BLaER1 (cell line): ENCODE results near the gene NOXO1.
A peak's percentile ranks its signal among the peaks of the same experiment; 100 is the strongest.
"Not testable (repeated sequence)": the region's sequence is repeated elsewhere in the genome, so short reads cannot be mapped to it uniquely, and the experiment has no call there.

Experiments used
- H3K27ac ChIP-seq: shearing (Covaris generic); formaldehyde crosslinking; 2 replicates; pipeline ENCODE4 v1.8.1; 2022
- H3K27me3 ChIP-seq: shearing (Covaris generic); formaldehyde crosslinking; 2 replicates; pipeline ENCODE4 v1.8.1; 2022
- H3K36me3 ChIP-seq: shearing (Covaris generic); formaldehyde crosslinking; 2 replicates; pipeline ENCODE4 v1.8.1; 2022
- H3K4me1 ChIP-seq: shearing (Covaris generic); formaldehyde crosslinking; 2 replicates; pipeline ENCODE4 v1.8.1; 2022
- H3K4me2 ChIP-seq: shearing (Covaris generic); formaldehyde crosslinking; 2 replicates; pipeline ENCODE4 v1.8.1; 2022
- H3K4me3 ChIP-seq: shearing (Covaris generic); formaldehyde crosslinking; 2 replicates; pipeline ENCODE4 v1.8.1; 2022
- H3K9ac ChIP-seq: shearing (Covaris generic); formaldehyde crosslinking; 2 replicates; pipeline ENCODE4 v1.8.1; 2022
- H3K9me3 ChIP-seq: shearing (Covaris generic); formaldehyde crosslinking; 2 replicates; pipeline ENCODE4 v1.8.1; 2022
- H4K20me1 ChIP-seq: shearing (Covaris generic); formaldehyde crosslinking; 2 replicates; pipeline ENCODE4 v1.8.1; 2022
- Cebpa-rat ChIP-seq: shearing (Covaris generic); IDR thresholded peaks from 2 replicates; pipeline ENCODE4 v1.8.1; 2022

NOXO1 gene

DNA sequence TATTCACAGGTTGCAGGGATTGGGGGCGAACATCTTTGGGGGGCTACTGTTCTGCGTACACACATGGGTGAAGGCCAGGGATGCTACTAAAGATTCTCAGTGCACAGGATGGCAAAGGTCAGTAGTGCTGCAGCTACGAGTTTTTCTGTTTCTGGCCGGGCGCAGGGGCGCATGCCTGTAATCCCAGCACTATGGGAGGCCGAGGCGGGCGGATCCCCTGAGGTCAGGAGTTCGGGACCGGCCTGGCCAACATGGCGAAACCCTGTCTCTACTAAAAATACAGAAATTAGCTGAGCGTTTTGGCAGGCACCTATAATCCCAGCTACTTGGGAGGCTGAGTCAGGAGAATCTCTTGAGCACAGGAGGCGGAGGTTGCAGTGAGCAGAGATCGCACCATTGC, 32.3 kb upstream of the NOXO1 start:
- no peak for TF ChIP-seq Cebpa-rat
- Histone ChIP-seq H3K27me3 (peaks cover 9% of the 10 kb centered on the region; the same call in 1 of the 2 replicates), H3K27ac (no peak overlapping the region), H4K20me1 (peaks cover 9% of the 10 kb centered on the region), H3K4me1 (peaks cover 28% of the 10 kb centered on the region), H3K36me3 (no peaks in the 10 kb centered on the region), H3K9me3 (no peaks in the 10 kb centered on the region), H3K4me2 (no peak overlapping the region), H3K4me3 (no peak overlapping the region), H3K9ac (no peak overlapping the region)

DNA sequence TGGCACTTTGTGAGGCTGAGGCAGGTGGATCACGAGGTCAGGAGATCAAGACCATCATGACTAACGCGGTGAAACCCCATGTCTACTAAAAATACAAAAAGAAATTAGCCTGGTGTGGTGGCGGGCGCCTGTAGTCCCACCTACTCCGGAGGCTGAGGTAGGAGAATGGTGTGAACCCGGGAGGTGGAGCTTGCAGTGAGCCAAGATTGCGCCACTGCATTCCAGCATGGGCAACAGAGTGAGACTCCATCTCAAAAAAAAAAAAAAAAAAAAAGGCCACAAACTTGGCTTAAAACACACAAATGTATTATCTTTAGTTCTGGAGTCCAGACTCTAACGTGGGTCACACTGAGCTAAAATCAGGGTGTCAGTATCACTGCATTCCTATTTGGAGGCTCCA, 30.5 kb upstream of the NOXO1 start:
- H3K9ac ChIP-seq, H3K4me2 ChIP-seq, H3K36me3 ChIP-seq, H3K27ac ChIP-seq, H3K4me3 ChIP-seq, H3K27me3 ChIP-seq, H3K9me3 ChIP-seq: not testable (repeated sequence)
- H4K20me1 ChIP-seq, result peaks cover 27% of the 10 kb centered on the region
- peaks cover 43% of the 10 kb centered on the region for H3K4me1 ChIP-seq

DNA sequence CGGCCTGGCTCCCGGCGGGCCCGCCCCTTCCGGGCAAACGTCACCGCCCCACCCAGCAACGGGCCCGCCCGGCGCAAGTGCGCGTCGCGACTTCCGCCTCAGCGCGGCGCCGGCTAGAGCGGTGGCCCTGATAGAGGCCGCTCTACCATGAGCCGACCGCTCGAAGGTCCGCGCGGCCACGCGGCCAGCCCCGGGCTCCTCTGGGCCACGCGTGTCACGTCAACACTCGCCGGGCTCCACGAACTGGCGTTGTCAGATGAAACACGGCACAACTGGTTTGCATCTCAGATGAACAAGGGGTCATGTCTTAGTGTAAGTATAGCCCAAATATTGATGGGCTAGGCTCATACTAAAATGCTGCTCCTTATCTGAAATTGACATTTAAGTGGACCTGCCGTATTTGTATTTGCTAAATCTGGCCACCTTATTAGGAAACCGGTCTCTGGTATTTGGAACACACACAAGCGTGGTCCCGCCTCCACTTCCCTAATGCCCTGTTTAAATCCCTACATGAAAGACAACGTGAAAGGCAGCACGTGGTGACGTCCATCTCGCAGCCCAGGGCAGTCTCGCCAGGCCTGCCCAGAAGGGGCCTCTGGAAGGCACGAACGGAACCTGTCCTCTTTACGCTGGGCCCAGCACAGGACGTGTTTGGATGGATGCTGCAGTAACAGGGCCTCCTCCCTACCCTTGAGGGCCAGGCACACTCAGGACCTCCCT, 28.7 kb upstream of the NOXO1 start, which contains the start of gene ZNF598:
Gene ZNF598 (minus strand): TSS at position 31 of the 720 bp plus-strand sequence.
- Histone ChIP-seq H3K36me3 (peaks cover 11% of the 10 kb centered on the region; the same call in 1 of the 2 replicates), H3K27me3 (no peaks in the 10 kb centered on the region), H3K4me3 (peak within 1 kb of the TSS; percentile 98), H3K27ac (peak within 1 kb of the TSS; percentile 91), H3K4me2 (peak within 1 kb of the TSS; percentile 97), H3K9ac (peak within 1 kb of the TSS; percentile 94), H4K20me1 (peaks cover 45% of the 10 kb centered on the region), H3K9me3 (no peaks in the 10 kb centered on the region), H3K4me1 (peaks cover 47% of the 10 kb centered on the region)
- no peak for TF ChIP-seq Cebpa-rat

DNA sequence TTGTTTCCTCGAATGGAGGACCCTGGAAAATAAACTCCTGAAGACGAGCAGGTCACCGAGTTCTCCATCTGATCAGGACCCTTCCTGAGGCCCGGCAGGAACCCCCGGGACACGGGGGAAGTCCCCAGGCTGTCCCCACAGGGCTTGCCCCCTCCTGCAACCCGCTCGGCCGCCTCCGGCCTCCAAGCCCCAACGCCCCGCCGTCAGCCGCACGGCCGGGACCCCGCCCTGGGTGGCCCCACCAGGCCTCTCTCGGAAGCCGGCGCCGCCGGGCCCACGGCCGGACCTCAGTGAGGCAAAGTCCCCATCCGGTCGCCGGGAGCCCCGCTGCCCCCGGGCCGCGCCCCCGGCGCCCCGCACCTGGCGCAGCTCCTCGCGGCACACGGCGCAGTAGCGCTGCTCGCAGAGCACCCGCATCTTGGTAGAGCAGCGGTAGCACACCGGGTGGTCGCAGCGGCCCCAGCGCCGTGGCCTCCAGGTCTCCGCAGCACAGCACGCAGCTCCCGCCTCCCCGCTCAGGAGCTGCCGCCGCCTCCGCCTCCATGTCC, 28.0 kb upstream of the NOXO1 start:
- TF ChIP-seq Cebpa-rat, result no peak
- Histone ChIP-seq H3K27me3 (no peaks in the 10 kb centered on the region), H3K4me1 (peaks cover 55% of the 10 kb centered on the region), H3K4me3 (peak overlapping the region; percentile 98), H4K20me1 (peaks cover 52% of the 10 kb centered on the region), H3K36me3 (peaks cover 18% of the 10 kb centered on the region), H3K27ac (peak overlapping the region; percentile 91), H3K9me3 (no peaks in the 10 kb centered on the region), H3K9ac (peak overlapping the region; percentile 94), H3K4me2 (peak overlapping the region; percentile 97)

DNA sequence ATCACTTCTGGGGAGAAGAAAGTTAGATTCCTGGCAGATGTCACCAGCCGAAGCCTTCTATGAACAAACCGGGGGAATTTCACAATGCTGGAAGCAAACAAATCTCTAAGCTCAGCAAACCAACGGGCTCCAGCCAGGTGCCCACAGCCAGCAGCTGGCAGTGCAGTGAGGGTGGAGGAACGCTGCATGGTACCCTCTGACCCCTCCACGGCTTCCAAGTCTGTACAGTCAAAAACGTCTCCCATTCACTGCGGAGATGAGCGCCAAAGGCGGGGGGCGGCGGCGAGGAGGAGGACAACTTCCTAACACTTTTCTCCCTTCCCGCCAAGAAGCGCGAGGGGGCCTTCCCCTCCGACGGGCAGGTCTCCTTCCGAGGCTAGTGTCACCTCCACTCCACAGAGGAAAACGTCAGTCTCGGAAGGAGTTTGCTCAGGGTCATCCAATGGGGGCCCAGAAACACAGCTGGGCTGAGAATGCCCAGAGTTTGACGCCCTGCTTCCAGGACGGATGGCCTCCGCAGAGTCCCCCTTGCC, 27.4 kb upstream of the NOXO1 start:
- peaks cover 60% of the 10 kb centered on the region for H3K4me1 ChIP-seq
- H3K36me3 ChIP-seq, result peaks cover 18% of the 10 kb centered on the region
- peaks cover 58% of the 10 kb centered on the region for H4K20me1 ChIP-seq
- H3K4me3 ChIP-seq, result peak overlapping the region; percentile 98
- H3K9me3 ChIP-seq, result no peaks in the 10 kb centered on the region
- H3K27me3 ChIP-seq, result no peaks in the 10 kb centered on the region
- 0 out of 2 replicates have a peak, but pooled peaks have one; percentile 14 for TF ChIP-seq Cebpa-rat
- H3K27ac ChIP-seq, result peak overlapping the region; percentile 91
- peak overlapping the region; percentile 97 for H3K4me2 ChIP-seq
- peak overlapping the region; percentile 94 for H3K9ac ChIP-seq

DNA sequence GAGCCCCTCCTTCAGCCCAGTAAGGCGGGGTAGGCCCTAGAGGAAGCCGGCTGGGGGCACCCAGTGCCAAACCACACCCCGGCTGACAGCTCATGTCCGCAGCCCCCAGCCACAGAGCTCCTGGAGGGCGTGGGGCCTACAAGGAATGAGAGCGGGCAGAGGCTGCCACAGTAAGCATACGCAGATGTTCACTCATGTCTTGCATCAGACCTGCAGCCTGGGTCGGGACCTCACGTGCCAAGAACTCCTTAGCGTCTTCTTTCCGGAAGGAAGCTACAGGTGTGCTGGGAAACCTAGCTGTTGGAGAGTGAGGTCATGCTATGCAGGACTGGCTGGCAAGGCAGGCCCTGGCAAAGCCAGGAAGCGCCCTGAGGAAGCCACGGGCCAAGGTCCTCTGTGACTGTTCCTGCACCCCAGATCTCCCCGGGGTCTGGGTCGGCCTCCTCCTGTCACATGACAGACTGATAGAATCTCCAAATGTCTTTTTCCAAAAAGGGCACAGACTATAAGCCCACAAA, 26.8 kb upstream of the NOXO1 start:
- Histone ChIP-seq H3K9me3 (no peaks in the 10 kb centered on the region), H3K36me3 (peaks cover 24% of the 10 kb centered on the region), H3K4me3 (peak overlapping the region; percentile 98), H3K4me2 (peak overlapping the region; percentile 97), H3K9ac (peak overlapping the region; percentile 94), H3K4me1 (peaks cover 65% of the 10 kb centered on the region), H3K27me3 (no peaks in the 10 kb centered on the region), H4K20me1 (peaks cover 64% of the 10 kb centered on the region), H3K27ac (peak overlapping the region; percentile 91)
- TF ChIP-seq Cebpa-rat, result no peak

DNA sequence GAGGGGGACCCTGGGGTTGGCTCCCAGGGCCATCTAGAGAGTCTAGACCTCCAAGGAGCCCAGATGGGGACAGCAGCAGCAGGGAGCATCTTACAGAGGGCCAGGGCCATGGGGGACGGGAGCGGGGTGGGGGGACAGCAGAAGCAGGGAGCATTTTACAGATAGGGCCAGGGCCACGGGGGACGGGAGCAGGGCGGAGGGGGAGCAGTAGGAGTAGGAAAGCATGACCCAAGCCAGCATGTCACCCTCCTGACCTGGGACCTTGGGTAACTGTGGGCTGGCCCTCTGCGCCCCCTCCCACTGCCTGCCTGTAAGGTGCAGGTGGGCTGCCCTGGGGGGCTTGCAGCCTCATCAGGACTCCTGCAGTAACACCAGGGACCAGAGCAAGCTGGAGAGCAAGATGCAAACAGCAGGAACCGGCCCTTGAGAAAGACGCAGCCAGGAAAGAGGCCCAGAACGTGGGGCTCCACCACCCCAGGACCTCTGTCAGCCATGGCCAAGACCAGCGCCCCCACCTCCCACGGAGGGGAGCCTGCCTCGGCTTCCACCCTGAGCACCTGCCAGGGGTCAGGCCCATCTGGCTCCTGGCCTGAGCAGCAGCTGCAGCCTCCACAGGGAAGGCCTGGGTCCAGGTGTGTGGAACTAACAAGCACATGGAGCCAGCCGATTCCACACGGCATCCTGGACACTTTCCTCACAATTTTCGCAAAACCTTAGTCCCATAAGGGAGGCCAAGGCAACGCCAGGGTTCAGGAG, 26.0 kb upstream of the NOXO1 start:
- Histone ChIP-seq H3K4me1 (peaks cover 65% of the 10 kb centered on the region), H3K36me3 (peaks cover 32% of the 10 kb centered on the region), H3K9me3 (no peaks in the 10 kb centered on the region), H3K4me2 (peak overlapping the region; percentile 97), H3K27me3 (no peaks in the 10 kb centered on the region), H3K27ac (peak overlapping the region; percentile 91), H4K20me1 (peaks cover 72% of the 10 kb centered on the region), H3K9ac (peak overlapping the region; percentile 94), H3K4me3 (peak overlapping the region; percentile 98)
- no peak for TF ChIP-seq Cebpa-rat

DNA sequence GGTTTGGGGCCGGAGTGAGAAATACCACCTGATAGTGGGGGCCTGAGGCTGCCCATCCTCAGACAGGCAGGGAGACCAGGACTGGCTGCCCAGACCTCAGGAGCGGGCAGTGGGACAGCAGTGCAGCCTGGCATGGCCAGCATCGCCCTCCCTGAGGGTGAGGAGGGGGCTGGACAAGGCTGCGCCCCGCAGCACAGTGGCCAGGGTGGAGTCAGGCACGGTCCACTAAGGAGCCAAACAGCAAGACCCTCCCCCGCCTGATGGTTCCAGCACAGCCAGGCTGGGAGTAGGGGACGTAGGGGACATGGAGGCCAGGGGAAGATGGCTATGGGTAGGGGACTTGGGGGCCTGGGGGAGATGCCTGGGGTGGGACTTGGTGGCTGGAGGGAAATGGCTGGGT, 25.0 kb upstream of the NOXO1 start:
- Histone ChIP-seq H3K4me2 (peak overlapping the region; percentile 97), H3K9ac (peak overlapping the region; percentile 94)

DNA sequence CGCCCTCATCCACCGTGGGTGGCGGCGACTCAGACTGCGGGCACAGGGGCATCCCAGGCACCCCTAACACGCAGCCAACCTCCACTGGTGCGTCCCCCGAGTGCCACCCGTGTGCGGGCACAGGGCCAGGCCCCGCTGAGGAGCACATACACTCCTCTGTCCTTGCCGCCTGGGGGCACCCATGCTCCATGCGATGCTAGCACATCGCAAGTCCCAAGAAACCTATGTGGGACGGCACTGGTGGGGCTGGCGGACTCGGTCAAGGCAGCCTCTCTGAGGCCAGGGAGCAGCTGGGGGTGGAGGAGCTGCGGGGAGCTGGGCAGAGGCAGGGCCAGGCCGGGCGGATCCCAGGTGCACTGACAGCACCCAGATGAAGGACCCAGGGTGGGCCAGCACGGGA, 24.4 kb upstream of the NOXO1 start:
- peak overlapping the region; percentile 65 for H3K9ac ChIP-seq
- H3K4me3 ChIP-seq, result peak overlapping the region; percentile 46
- no peak for TF ChIP-seq Cebpa-rat
- no peaks in the 10 kb centered on the region for H3K9me3 ChIP-seq
- peaks cover 48% of the 10 kb centered on the region for H3K36me3 ChIP-seq
- peak overlapping the region; percentile 71 for H3K27ac ChIP-seq
- peaks cover 62% of the 10 kb centered on the region for H3K4me1 ChIP-seq
- peak overlapping the region; percentile 97 for H3K4me2 ChIP-seq
- peaks cover 88% of the 10 kb centered on the region for H4K20me1 ChIP-seq
- H3K27me3 ChIP-seq, result no peaks in the 10 kb centered on the region

More for the DNA sequence above, 25.0 kb upstream of the NOXO1 start:
- Histone ChIP-seq H3K9me3 (no peaks in the 10 kb centered on the region), H3K36me3 (peaks cover 42% of the 10 kb centered on the region), H4K20me1 (peaks cover 82% of the 10 kb centered on the region), H3K4me3 (no peak overlapping the region), H3K4me1 (peaks cover 65% of the 10 kb centered on the region), H3K27ac (peak overlapping the region; percentile 71), H3K27me3 (no peaks in the 10 kb centered on the region)
- no peak for TF ChIP-seq Cebpa-rat
